ENCODE data around the gene IL25.
"Not testable (repeated sequence)": the region's sequence is repeated elsewhere in the genome, so short reads cannot be mapped to it uniquely, and the experiment has no call there.

The IL25 gene

DNA sequence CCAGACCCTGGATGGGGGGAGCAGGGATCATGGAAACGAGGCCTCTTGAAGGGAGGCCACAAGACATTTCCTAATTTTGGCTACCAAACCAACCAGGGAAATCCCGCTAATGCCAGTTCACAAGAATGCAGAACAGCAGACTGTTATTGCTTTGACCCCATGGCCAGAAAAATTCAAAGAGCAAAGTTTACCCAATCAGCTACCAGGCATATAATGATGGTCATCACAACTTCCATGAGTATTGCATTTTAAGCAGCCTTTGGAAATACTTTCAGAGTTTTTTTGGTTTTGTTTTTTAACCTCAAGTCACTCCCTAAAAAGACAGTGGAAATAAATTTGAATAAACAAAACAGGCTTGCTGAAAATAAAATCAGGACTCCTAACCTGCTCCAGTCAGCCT, at the start of gene IL25:
IL25 (plus strand) TSS at position 301 of the 400 bp plus-strand sequence.
- no peak for DNase-seq

DNA sequence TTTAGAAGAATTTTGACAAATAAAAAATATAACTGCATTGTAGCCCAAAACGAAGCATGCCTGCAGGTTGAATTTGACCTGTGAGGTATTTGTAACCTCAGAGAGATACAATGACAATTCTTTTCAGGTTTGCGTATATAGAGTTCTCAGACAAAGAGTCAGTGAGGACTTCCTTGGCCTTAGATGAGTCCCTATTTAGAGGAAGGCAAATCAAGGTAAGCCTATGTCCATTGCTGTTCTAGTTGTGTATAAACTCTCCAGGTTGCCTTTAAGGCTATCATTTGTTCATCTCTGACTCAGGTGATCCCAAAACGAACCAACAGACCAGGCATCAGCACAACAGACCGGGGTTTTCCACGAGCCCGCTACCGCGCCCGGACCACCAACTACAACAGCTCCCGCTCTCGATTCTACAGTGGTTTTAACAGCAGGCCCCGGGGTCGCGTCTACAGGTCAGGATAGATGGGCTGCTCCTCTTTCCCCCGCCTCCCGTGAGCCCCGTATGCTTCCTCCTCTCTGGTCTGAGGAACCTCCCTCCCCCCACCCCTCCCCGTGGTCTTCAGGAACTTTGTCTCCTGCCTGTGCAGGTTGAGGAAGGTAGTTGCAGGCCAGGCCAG, 48.7 kb upstream of the IL25 start:
- no peak for DNase-seq

DNA sequence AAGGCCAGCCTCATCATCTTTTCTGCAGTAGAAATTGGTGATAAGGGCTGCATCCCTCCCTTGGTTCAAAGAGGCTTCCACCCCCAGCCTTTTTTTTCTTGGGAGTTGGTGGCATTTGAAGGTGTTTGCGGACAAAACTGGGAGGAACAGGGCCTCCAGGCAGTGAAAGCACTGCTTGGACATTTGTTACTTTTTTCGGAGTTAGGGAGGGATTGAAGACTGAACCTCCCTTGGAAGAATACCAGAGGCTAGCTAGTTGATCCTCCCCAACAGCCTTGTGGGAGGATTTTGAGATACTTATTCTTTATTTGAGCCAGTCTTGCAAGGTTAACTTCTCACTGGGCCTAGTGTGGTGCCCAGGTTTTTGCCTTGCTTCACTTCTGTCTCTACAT, 48.2 kb upstream of the IL25 start:
- no peak for DNase-seq

- DNase-seq, result no peak
These were observed 47.6 kb upstream of the IL25 start for GRCh38 chr14:23324993-23325392.

GRCh38 chr14:23325746-23326145, 46.9 kb upstream of the IL25 start:
- DNase-seq, result not testable (repeated sequence)

GRCh38 chr14:23326491-23327332, 45.9 kb upstream of the IL25 start:
- DNase-seq, result no peak

DNA sequence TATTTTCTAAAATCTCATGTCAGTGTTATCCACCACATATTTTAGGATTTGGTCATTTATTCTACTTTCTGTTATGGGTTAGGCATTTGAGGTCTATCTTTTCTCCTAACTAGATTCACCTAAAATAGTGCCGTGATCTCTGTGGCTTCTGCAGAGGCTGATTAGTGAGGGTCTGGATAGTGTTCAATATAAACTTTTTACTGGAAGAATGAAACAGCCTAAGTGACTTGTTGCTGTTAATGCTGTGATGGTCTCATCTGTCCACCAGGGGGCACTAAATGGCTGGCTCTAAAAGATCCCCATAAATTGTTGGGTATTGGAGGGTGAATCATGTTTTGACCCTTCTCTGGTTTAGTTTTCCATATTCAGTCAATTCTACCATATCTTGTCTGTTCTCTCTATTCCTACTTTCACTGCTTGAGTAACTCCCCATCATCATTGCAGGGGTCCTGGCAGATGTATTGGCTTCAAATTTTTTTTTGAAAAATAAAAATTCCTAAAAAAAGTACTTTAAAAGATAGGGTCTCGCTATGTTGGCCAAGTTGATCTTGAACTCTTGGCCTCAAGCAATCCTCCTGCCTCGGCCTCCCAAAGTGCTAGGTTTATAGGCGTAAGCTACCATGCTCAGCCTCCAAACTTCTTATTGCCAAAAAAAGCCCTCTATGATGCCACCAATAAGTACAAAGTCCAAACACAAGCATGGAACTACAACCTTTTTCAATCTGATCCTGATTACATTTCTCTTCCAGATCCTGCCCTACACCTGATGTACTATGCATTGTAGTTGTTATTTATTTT, 44.5 kb upstream of the IL25 start:
- DNase-seq, result no peak

DNA sequence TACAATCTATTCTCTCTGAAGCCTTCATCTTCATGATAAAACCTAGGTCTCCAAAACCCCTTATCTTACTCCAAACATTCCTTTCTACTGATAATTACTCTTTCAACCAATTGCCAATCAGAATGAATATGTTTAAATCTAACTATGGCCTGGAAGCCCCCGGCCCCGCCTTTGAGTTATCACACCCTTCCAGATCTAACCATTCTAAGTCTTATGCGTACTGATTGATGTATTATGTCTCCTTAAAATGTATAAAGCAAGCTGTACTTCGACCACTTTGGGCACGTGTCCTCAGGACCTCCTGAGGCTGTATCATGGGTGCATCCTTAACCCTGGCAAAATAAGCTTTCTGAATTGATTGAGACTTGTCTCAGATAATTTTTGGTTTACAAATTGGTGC, 37.0 kb upstream of the IL25 start:
- no peak for DNase-seq

GRCh38 chr14:23339506-23340268, 32.9 kb upstream of the IL25 start:
- DNase-seq, result no peak

DNA sequence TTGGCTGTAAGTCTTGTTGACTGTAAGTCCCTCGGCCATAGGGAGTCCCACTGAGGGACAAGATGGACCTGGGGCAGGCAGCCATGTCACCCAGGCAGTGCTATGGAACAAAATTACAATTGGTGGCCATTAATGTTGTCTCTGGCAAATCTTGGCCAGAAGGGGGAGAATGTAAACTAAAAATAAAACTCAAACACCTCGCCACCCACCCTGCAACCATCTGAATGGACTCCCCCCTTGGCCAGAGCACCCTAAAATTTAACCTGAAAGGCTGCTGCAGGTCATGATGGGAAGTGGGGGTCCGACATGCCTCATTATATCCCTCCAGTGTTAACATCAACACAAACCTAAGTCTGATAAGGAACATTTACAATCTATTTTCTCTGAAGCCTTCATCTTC, 28.1 kb upstream of the IL25 start:
- no peak for DNase-seq

DNA sequence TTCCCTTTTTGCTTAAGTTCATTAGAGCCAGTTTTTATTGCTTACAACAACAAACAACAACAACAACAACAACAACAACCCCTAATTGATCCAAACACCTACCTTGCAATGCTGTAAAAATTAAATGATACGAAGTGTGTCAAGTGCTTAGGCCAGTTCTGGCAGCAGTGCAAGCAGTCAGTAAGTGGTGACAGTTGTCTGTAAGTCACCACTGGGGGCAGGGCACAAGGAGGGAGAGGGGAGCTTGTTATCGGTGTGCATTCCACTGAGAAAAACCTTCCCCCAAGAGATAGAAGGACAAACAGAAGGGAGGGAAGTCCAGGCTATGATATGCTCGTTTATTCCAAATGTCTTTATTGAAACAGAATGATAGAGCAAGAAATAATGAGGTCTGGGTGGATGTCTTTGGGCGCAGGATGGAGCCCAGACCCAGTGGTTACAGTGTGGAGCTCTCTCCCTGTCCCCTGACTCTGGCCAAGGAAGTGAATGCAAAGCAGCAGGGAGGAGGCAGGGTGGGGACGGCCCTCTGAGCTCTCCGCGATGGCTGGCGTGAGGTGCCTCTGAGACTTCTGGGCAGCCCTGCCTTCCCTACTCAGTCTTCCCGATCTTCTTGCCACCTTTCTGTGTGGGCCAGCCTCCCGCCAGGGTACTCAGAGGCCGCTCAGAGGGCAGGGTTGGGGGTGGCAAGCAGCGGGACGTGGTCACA, 26.5 kb upstream of the IL25 start:
- no peak for DNase-seq

- no peak for DNase-seq
These were observed 25.8 kb upstream of the IL25 start for GRCh38 chr14:23346693-23347405.

DNA sequence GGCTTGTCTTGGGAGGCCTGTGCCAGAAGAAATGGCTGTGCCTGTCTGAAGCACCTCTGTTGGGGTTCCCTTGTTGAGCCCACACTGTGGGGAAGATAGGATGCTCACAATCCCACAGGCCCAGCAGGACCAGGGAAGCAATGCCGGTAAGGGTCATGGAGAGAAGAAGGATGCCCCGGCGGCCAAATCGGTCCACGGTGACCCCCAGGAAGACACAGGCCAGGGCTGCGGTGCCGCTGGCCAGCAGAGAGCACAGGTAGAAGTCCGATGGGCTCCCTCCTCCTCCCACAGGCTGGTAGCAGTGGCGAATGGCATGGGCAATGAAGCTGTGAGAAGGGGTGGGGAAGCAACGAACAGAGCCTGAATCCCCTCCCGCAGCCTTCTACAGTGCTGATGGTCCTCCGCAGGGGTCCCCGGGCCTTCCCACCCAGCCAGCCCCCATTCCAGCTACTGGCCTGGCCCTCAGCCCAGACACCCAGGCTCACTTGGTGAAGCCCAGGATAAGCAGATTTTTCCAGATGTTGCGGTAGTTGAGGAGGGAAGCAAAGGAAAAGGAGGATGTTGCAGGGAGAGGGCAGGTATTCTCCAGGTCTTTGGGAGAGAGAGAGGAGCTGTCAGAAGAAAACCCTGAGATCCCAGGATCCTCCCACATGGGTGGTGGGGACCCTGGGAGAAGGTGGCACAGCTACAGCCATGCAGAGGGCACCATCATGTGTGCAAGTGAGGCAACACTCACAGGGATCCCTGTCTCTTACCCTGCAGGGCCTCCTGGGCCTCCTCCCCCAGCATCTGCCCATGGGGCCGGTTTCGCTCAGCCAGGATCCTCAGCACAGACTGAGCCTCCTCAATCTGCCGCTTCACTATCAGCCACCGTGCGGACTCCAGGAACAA, 25.0 kb upstream of the IL25 start:
- no peak for DNase-seq

- no peak for DNase-seq
These were observed 24.3 kb upstream of the IL25 start for GRCh38 chr14:23348297-23348655.

DNA sequence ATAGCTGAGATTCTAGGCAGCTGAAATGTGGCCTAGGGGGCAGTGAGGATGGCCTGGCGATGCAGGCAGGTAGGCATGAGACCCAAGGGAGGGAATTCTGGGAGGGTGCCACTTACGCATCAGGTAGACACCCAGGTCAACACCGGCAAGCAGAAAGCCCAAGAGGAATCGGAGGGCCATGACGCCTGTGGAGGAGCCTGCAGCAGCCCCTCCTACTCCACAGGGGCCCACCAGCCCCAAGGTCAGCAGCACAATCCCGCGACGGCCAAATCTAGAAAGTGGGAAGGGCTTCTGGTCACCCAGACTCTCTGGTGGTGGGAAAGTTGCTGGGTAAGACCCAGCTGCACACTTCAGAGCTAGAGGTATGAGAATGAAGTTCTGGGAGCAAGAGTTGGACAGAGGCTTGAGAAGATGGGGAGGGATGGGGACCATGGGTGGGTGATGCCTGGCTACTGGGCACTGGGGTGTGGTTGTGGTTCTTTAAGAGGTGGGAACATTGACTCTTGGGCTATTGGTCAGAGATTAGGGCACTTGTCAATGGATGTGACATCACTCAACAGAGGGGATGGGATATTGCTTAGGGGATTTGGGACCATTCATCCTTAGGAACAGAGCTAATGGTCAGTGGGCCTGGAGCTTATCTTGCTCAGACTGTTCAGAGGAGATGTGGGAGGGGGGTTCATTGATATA, 23.3 kb upstream of the IL25 start:
- DNase-seq, result no peak

DNA sequence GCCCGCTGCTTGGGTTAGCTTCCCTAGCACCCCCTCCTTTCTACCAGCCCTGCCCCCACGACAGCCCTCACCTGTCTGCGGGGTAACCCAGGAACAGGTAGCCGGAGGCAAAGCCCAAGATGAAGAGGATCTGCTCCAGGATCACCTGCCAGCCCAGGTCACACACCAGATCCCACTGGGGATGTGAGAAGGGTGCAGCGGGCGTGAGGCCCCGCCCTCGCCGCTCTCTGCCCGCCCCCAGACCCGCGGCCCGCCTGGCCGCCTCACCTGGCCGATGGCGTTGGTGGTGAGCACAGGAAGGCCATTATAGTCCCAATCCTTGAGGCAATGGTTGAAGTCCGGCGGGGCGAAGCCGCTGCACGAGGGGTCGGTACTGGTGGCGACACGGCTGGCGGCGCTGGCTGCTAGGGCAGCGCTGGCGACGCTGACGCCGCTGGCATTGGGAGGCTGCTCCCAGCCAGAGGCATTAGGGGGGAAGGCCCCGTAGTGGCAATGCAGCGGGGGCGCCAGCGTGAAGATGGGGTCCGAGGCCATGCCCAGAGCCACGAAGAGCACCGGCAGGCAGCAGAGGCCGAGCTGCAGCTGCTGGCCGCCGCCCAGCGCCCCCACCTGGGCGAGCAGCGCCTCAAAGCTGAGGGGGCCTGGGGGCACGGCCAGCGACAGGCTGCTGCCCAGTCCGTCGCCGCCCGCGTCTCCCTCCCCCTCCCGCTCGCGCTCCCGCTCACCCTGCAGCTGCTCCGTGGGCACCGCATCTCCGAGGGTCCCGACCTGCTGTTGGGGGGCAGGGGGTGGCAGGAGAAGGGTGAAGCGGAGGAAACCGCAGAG, 20.7 kb upstream of the IL25 start:
- no peak for DNase-seq

- peak; percentile 83 for DNase-seq
These were observed 19.8 kb upstream of the IL25 start, which contains the start of gene SLC22A17 for GRCh38 chr14:23352506-23353432. Gene SLC22A17 (minus strand): TSS chr14:23352887.

DNA sequence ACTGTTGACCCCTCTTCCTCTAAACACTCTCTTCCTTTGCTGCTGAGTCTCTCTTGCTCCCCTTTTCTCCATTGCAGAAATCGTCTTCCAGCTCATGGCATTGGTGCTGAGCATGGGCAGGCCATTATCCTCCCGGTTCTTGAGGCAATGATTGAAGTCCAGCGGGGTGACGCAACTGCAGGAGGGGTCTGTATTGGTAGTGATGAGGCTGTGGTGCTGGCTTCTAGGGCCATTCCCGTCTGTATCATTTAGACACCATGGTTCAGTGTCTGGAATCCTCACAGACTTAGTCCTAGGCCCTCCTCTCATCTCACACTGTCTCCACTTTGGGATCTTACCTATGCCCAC, 19.2 kb upstream of the IL25 start:
- DNase-seq, result no peak
